IMR-90 (cell line): Measurements from ENCODE around the gene MDM2. TPM values are rescaled to one million over a fixed set of nuclear protein-coding genes. Genes with fewer than 3 reads are reported as not detected.
"Not testable (repeated sequence)": the region's sequence is repeated elsewhere in the genome, so short reads cannot be mapped to it uniquely, and the experiment has no call there.

Experiments used
- ATAC-seq: fragments of 200-7000 bp; cut with Tn5 transposase; 2 replicates; pipeline ENCODE4 v1.9.1; 2020; ENCODE audit warnings: low read depth, mild to moderate bottlenecking, moderate library complexity
- BruUV-seq: library from RNA; stranded (reverse); fragments of 400-500 nt; replicated peaks from 2 replicates; lab custom pipeline; 2021; lab: Mats Ljungman, UMichigan
- CTCF ChIA-PET: fragments of 300-600 bp; formaldehyde crosslinking; extraction: SDS; loops from one replicate; lab custom pipeline; 2021; ENCODE audit warnings: antibody characterized with exemption; lab: Yijun Ruan, JAX
- POLR2A ChIA-PET: fragments of 300-600 bp; sonication (Branson Sonifier 250); formaldehyde crosslinking; loops from one replicate; lab custom pipeline; 2022; ENCODE audit warnings: antibody characterized with exemption; ENCODE audit not compliant: unreplicated experiment; lab: Charles Lee
- DNase-seq: peaks from one replicate; pipeline ENCODE4 v3.0.0; 2013
- H2AFZ ChIP-seq: replicated peaks from 2 replicates; pipeline ENCODE3; 2013; ENCODE audit warnings: low read length, mild to moderate bottlenecking; ENCODE audit not compliant: poor library complexity
- H2AK5ac ChIP-seq: 2 replicates; pipeline ENCODE4 v1.6.1; 2013; ENCODE audit warnings: low read depth, low read length, inconsistent platforms
- H2AK9ac ChIP-seq: replicated peaks from 2 replicates; pipeline ENCODE3; 2013; ENCODE audit warnings: mild to moderate bottlenecking, low read depth, low read length, moderate library complexity; ENCODE audit not compliant: poor library complexity
- H2BK120ac ChIP-seq: 2 replicates; pipeline ENCODE4 v1.6.1; 2013; ENCODE audit warnings: low read depth, low read length, inconsistent platforms
- H2BK15ac ChIP-seq: 3 replicates; pipeline ENCODE4 v1.6.1; 2013; ENCODE audit warnings: low read depth, low read length, inconsistent platforms
- H2BK20ac ChIP-seq: 2 replicates; pipeline ENCODE4 v1.6.1; 2013; ENCODE audit warnings: low read depth, mild to moderate bottlenecking, inconsistent platforms, low read length, moderate library complexity
- H2BK5ac ChIP-seq: 2 replicates; pipeline ENCODE4 v1.6.1; 2013; ENCODE audit warnings: mild to moderate bottlenecking, low read depth, low read length, inconsistent platforms; ENCODE audit not compliant: poor library complexity, severe bottlenecking
- H3K14ac ChIP-seq: replicated peaks from 2 replicates; pipeline ENCODE4 v1.6.1; 2013; ENCODE audit warnings: low read depth, low read length, inconsistent platforms
- H3K18ac ChIP-seq: 2 replicates; pipeline ENCODE4 v1.6.1; 2013; ENCODE audit warnings: low read depth, low read length, control low read depth
- H3K23ac ChIP-seq: 2 replicates; pipeline ENCODE4 v1.6.1; 2013; ENCODE audit warnings: low read depth, low read length, inconsistent platforms
- H3K27ac ChIP-seq: 2 replicates; pipeline ENCODE4 v1.5.1; 2013; ENCODE audit warnings: mild to moderate bottlenecking, control low read depth, low read length; ENCODE audit not compliant: insufficient read depth
- H3K27me3 ChIP-seq: 2 replicates; pipeline ENCODE4 v1.6.1; 2013; ENCODE audit warnings: low read length; ENCODE audit not compliant: control insufficient read depth, insufficient read depth
- H3K36me3 ChIP-seq: 2 replicates; pipeline ENCODE4 v1.6.1; 2013; ENCODE audit warnings: low read length, mixed read lengths; ENCODE audit not compliant: control insufficient read depth, insufficient read depth
- H3K4ac ChIP-seq: 2 replicates; pipeline ENCODE4 v1.6.1; 2013; ENCODE audit warnings: low read depth, low read length, inconsistent platforms
- H3K4me1 ChIP-seq: 2 replicates; pipeline ENCODE4 v1.6.1; 2013; ENCODE audit warnings: low read length, mixed read lengths; ENCODE audit not compliant: control insufficient read depth, insufficient read depth
- H3K4me2 ChIP-seq: 2 replicates; pipeline ENCODE4 v1.6.1; 2013; ENCODE audit warnings: low read depth, mild to moderate bottlenecking, control low read depth, low read length, moderate library complexity
- H3K4me3 ChIP-seq: 2 replicates; pipeline ENCODE4 v1.5.1; 2013; ENCODE audit warnings: low read depth, mild to moderate bottlenecking, control low read depth, low read length, moderate library complexity; ENCODE audit not compliant: insufficient read depth
- H3K56ac ChIP-seq: 2 replicates; pipeline ENCODE4 v1.6.1; 2013; ENCODE audit warnings: low read length, inconsistent platforms; ENCODE audit not compliant: insufficient read depth; ENCODE audit errors: extremely low read depth
- H3K79me1 ChIP-seq, 2 experiments: 2 replicates each; pipeline ENCODE4 v1.6.1; 2013; ENCODE audit warnings: low read length in 2 of 2, inconsistent platforms in 1 of 2, low read depth in 1 of 2
- H3K9ac ChIP-seq: 2 replicates; pipeline ENCODE4 v1.6.1; 2013; ENCODE audit warnings: low read depth, low read length, control low read depth
- H3K9me1 ChIP-seq: 2 replicates; pipeline ENCODE4 v1.6.1; 2013; ENCODE audit warnings: low read length, inconsistent platforms; ENCODE audit not compliant: insufficient read depth
- H3K9me3 ChIP-seq: 2 replicates; pipeline ENCODE4 v1.6.1; 2013; ENCODE audit warnings: low read length; ENCODE audit not compliant: control insufficient read depth, insufficient read depth
- H4K20me1 ChIP-seq: 2 replicates; pipeline ENCODE4 v1.6.1; 2013; ENCODE audit warnings: low read length, inconsistent platforms; ENCODE audit not compliant: insufficient read depth
- H4K5ac ChIP-seq: 2 replicates; pipeline ENCODE4 v1.6.1; 2013; ENCODE audit warnings: mild to moderate bottlenecking, low read depth, low read length, control low read depth
- H4K8ac ChIP-seq, 2 experiments: 2 replicates each; pipeline ENCODE4 v1.6.1; 2013; ENCODE audit warnings: low read depth in 2 of 2, low read length in 2 of 2, control low read depth in 1 of 2, inconsistent platforms in 1 of 2
- H4K91ac ChIP-seq: 2 replicates; pipeline ENCODE4 v1.6.1; 2013; ENCODE audit warnings: low read depth, low read length, inconsistent platforms; ENCODE audit not compliant: insufficient read depth
- WGBS, 2 experiments: methylation state at CpG; one replicate each; pipeline versions ENCODE4 v1.1.5 to v1.1.7; 2013; ENCODE audit warnings: missing lambda C conversion rate in 2 of 2; ENCODE audit not compliant: insufficient read length in 1 of 2; ENCODE audit errors: extremely low coverage in 2 of 2; 5-methylcytosine and 5-hydroxymethylcytosine counted together
- dilution Hi-C: fragments of 300-500 bp; cut with HindIII; formaldehyde crosslinking; loops from one replicate; pipeline ENCODE4 v1.14.3; 2018; ENCODE audit warnings: low sequenced_read_pairs; ENCODE audit not compliant: unreplicated experiment
- in situ Hi-C: fragments of 300-500 bp; cut with MboI; formaldehyde crosslinking; loops from 3 replicates; pipeline ENCODE4 v1.14.3; 2019; ENCODE audit warnings: low sequenced_read_pairs, inconsistent platforms, mixed read lengths
- intact Hi-C: fragments of 100-400 bp; cut with micrococcal nuclease; formaldehyde crosslinking; loops from 2 replicates; pipeline ENCODE4 v1.10.0; 2022
- polyA plus RNA-seq, 3 experiments: library from polyadenylated mRNA; depleted of rRNA; stranded (reverse); fragments of >200 nt; gene quantifications; 2 replicates each; pipeline ENCODE4 v1.2.3, GENCODE V29; 2012; ENCODE audit warnings: low replicate concordance in 1 of 3
- total RNA-seq: library from RNA; depleted of rRNA; stranded (reverse); fragments of >200 nt; gene quantifications from 2 replicates; pipeline ENCODE4 v1.2.3, GENCODE V29; 2012

MDM2 gene
- total and polyA plus RNA-seq, 2 of the 4 experiments (the other 2 are of a cell fraction): 21.9 to 196 TPM

DNA sequence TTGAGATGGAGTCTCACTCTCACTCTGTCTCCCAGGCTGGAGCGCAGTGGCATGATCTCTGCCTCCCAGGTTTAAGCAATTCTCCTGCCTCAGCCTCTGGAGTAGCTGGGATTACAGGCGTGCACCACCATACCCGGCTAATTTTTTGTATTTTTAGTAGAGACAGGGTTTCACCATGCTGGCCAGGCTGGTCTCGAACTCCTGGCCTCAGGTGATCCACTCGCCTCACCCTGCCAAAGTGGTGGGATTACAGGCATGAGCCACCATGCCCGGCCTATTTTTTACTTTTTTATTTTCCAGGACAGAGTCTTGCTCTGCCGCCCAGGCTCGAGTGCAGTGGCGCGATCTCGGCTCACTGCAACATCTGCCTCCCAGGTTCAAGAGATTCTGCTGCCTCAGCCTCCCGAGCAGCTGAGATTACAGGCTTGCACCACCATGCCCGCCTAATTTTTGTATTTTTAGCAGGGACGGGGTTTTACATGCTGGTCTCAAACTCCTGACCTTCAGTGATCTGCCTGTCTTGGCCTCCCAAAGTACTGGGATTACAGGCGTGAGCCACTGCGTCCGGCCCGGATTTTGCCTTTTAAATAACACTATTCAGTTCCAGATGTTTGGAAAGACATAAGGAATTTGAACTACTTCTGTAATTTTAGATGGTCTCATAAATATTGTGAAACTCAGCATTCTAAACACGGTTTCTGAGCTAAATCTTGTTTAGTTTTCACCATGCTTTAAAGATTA is 4.9 kb upstream of the MDM2 start:
- H3K36me3 ChIP-seq, H3K56ac ChIP-seq, H2BK20ac ChIP-seq, H3K27me3 ChIP-seq, H4K5ac ChIP-seq, H2BK120ac ChIP-seq, H4K91ac ChIP-seq, H3K4me1 ChIP-seq, H4K20me1 ChIP-seq, H3K9ac ChIP-seq, H3K14ac ChIP-seq, H3K9me3 ChIP-seq, H3K4me3 ChIP-seq, H2AFZ ChIP-seq, H3K4me2 ChIP-seq, H2AK5ac ChIP-seq, H3K79me1 ChIP-seq, H4K8ac ChIP-seq, dilution Hi-C loops, H3K23ac ChIP-seq, BruUV-seq, H3K4ac ChIP-seq, CTCF ChIA-PET, H3K18ac ChIP-seq, H2BK15ac ChIP-seq, H2AK9ac ChIP-seq, POLR2A ChIA-PET, H3K9me1 ChIP-seq, in situ Hi-C loops: not testable (repeated sequence)
- intact Hi-C loops: loop anchor here (2.0 to 10.0 kb wide), 2 partner anchors 444 to 578 kb away; partner anchors contain the start of gene IL26
- DNase-seq (peak; percentile 57), ATAC-seq (peak; percentile 5; the same call in 1 of the 2 replicates)
- peak overlapping the region; percentile 31 for H2BK5ac ChIP-seq
- peak overlapping the region; percentile 59; the same call in 1 of the 2 replicates for H3K27ac ChIP-seq
- 84% methylated on average over 13 of the region's 19 CpGs; no CpG with 5 or more reads in 1 of the 2 experiments for WGBS, 2 experiments
